ENCODE results near the gene GNAO1.
A peak's percentile ranks its signal among the peaks of the same experiment; 100 is the strongest.

GNAO1 gene

DNA sequence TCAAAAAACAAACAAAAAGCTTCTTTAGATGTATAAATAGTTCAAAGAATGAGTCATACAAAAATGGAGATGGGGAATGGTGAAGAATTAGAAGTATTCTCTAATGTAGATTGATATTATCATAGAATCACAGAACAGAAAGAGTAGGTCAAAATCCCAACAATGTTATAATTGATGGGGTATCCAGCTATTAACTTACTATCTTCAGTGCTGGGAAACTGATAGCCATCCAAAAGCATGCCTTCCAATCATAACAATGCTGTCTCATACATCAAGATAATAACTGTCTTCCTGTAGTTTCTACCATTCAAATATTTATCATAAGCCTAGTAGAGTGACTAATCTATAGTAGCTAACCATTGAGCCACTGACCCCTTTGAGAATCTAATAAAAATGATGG is 26.7 kb upstream of the GNAO1 start:
- DNase-seq (ENCODE audit: low read depth), result no peak
- H3K4me3 ChIP-seq (ENCODE audit: control insufficient read depth, low read depth, low read length), result no peak overlapping the region
- TF ChIP-seq, protein P1, sequence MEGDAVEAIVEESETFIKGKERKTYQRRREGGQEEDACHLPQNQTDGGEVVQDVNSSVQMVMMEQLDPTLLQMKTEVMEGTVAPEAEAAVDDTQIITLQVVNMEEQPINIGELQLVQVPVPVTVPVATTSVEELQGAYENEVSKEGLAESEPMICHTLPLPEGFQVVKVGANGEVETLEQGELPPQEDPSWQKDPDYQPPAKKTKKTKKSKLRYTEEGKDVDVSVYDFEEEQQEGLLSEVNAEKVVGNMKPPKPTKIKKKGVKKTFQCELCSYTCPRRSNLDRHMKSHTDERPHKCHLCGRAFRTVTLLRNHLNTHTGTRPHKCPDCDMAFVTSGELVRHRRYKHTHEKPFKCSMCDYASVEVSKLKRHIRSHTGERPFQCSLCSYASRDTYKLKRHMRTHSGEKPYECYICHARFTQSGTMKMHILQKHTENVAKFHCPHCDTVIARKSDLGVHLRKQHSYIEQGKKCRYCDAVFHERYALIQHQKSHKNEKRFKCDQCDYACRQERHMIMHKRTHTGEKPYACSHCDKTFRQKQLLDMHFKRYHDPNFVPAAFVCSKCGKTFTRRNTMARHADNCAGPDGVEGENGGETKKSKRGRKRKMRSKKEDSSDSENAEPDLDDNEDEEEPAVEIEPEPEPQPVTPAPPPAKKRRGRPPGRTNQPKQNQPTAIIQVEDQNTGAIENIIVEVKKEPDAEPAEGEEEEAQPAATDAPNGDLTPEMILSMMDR (conservative IDR thresholded peaks at IDR 0.05; ENCODE audit: control insufficient read depth, insufficient read depth, low read depth, low read length), result no peak

DNA sequence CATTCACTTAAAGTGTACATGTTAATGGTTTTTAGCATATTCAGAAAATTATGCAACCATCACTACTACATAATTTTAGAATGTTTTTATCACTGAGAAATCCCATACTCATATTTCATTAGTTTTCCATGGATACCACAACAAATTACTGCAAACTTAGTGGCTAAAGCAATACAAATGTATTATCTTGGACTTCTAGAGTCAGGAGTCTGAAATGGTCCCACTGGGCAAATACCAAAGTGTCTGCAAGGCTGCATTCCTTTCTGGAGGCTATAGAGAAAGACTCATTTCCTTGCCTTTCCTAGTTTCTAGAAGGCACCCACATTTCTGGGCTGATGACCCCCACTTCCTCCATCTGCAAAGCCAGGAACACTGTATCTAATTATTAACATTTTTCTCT is 16.9 kb upstream of the GNAO1 start:
- no peak overlapping the region for H3K4me3 ChIP-seq (ENCODE audit: control insufficient read depth, low read depth, low read length)
- no peak for DNase-seq (ENCODE audit: low read depth)
- TF ChIP-seq, protein P1 (conservative IDR thresholded peaks at IDR 0.05; ENCODE audit: control insufficient read depth, insufficient read depth, low read depth, low read length), result no peak

DNA sequence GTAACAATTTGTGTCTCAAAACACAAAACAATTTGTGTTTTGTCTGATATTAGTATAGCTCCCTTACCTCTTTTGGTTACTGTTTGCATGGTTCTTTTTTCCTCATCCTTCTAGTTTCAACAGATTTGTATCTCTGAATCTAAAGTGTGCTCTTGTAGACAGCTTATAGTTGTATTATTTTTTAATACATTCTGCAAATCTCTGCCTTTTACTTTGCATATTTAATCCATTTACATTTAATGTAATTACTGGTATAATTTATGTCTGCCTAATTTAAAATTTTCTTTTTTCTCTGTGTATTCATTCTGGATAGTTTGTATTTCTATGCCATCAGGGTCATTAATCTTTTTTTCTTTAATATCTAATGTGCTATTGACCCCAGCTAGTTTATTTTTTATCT is 9.9 kb upstream of the GNAO1 start:
- no peak for DNase-seq (ENCODE audit: low read depth)
- H3K4me3 ChIP-seq (ENCODE audit: control insufficient read depth, low read depth, low read length), result no peak overlapping the region
- TF ChIP-seq, protein P1 (conservative IDR thresholded peaks at IDR 0.05; ENCODE audit: control insufficient read depth, insufficient read depth, low read depth, low read length), result no peak

DNA sequence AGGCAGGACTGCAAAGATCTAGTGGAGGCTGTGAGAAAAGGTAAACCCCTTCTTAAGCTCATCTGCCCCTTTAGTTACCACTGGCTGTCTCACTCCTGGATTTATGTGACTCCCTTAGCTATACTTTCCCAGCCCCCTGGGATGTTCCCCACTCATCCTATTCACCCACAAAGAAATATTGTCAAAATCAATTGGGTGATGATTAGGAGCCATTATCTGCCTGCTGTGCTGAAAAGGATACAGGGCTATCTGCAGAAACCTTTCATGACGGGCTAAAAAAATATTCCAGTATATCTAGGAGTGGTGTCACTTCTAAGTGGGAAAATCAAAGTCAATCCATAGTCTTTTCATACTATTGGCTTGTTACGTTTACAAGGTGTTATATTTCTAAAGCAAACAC is 8.0 kb upstream of the GNAO1 start:
- no peak for DNase-seq (ENCODE audit: low read depth)
- TF ChIP-seq, protein P1 (conservative IDR thresholded peaks at IDR 0.05; ENCODE audit: control insufficient read depth, insufficient read depth, low read depth, low read length), result no peak
- H3K4me3 ChIP-seq (ENCODE audit: control insufficient read depth, low read depth, low read length), result no peak overlapping the region

DNA sequence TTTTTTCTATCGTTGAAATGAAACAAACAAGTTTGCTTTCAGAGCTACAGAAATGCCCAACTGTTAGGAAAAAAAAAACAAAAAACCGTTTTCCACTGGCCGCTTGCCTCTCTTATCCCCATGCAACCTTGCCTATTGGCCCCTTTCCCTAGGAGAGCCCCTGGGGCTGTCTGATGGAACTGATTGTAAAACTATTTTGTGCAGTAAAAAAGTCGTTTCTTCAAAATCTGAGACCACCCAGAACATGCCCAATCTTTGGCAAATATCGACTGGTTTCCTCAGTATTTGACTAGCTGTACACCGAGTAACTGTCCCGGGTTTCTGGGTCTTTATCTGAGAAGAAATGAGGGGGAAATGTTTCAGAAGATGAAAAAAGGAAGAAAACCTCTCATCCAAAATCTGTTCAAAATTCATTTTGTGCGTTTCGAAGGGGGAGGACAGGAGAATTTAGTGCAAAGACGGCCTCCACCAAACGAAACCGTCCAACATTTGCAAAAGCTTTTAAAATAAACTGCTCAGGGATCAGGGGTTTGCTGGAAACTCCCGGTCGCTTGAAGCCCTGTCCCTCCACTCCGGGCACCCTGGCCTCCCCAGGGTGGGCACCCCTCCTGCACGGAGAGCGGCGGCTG is 1.1 kb upstream of the GNAO1 start:
- TF ChIP-seq, protein P1 (conservative IDR thresholded peaks at IDR 0.05; ENCODE audit: control insufficient read depth, insufficient read depth, low read depth, low read length), result no peak
- no peak overlapping the region for H3K4me3 ChIP-seq (ENCODE audit: control insufficient read depth, low read depth, low read length)
- DNase-seq (ENCODE audit: low read depth), result no peak

DNA sequence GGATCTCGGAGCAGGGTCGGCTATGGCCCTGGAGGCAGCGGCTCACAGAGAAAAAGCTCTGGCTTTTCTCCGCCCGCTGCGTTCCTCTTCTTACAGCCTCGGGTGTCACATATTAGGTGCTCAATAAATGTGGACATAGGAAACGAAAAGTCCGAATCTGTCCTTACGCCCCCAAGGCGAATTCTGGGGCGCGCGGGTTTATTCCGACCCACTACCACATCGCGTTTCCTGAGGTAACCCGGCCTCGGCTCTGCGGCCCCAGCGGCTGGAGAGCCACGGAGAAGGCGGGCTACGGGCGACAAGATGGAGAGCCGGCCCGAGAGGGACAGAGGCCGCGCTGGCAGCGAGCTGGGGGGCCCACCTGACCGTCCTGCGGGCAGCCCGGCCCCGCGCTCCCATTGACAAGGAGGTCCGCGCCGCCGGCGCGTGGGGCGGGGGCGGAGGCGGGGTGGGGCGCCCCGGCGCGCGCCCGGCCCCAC is 573 bp upstream of the GNAO1 start:
- no peak for DNase-seq (ENCODE audit: low read depth)
- TF ChIP-seq, protein P1 (conservative IDR thresholded peaks at IDR 0.05; ENCODE audit: control insufficient read depth, insufficient read depth, low read depth, low read length), result no peak

More for the DNA sequence above, 573 bp upstream of the GNAO1 start:
- peak overlapping the region; percentile 16 for H3K4me3 ChIP-seq (ENCODE audit: control insufficient read depth, low read depth, low read length)

Data from fibroblast of mammary gland (primary cell).